ENCODE measurements around the gene ADAMTS3. TPM values are rescaled to one million over a fixed set of nuclear protein-coding genes. Genes with fewer than 3 reads are reported as not detected.

The ADAMTS3 gene
- polyA plus RNA-seq, 1 donor from 2014 or later: 0.20 TPM

- Histone ChIP-seq H3K9me3 (ENCODE audit: low read length) (peaks cover 3% of the 10 kb centered on the region), H3K36me3 (ENCODE audit: insufficient read depth, low read length) (no peaks in the 10 kb centered on the region), H3K9me2 (ENCODE audit: insufficient read depth, low read length) (no peaks in the 10 kb centered on the region), H3K27ac (ENCODE audit: low read length) (no peak overlapping the region), H3F3A (ENCODE audit: insufficient read depth, low read length, poor library complexity, severe bottlenecking) (no peaks in the 10 kb centered on the region), H3K9ac (ENCODE audit: low read length) (no peak overlapping the region), H3K27me3 (ENCODE audit: insufficient read depth, low read depth, low read length) (no peaks in the 10 kb centered on the region), H3K79me2 (replicated peaks; ENCODE audit: insufficient read depth, low read length) (no peaks in the 10 kb centered on the region), H2AFZ (ENCODE audit: low read depth, low read length) (no peak overlapping the region), H4K20me1 (ENCODE audit: insufficient read depth) (no peaks in the 10 kb centered on the region), H3K4me3 (ENCODE audit: low read length) (no peak overlapping the region), H3K4me2 (ENCODE audit: low read length) (no peak overlapping the region)
- TF ChIP-seq CTCF (IDR thresholded peaks at IDR 0.05; ENCODE audit: poor library complexity, severe bottlenecking) (peak; percentile 55), POLR2AphosphoS5 (IDR thresholded peaks at IDR 0.05) (no peak), EZH2 (IDR thresholded peaks at IDR 0.05; ENCODE audit: borderline replicate concordance, insufficient read depth, low read length, poor library complexity, severe bottlenecking) (no peak), SMC3 (conservative IDR thresholded peaks at IDR 0.05; ENCODE audit: poor library complexity) (peak; percentile 61), RAD21 (conservative IDR thresholded peaks at IDR 0.05) (peak; percentile 55), EP300 (conservative IDR thresholded peaks at IDR 0.05; ENCODE audit: poor library complexity, severe bottlenecking) (no peak), REST (IDR thresholded peaks at IDR 0.05; ENCODE audit: borderline replicate concordance) (no peak), TAF1 (IDR thresholded peaks at IDR 0.05; ENCODE audit: low read depth) (no peak), MXI1 (conservative IDR thresholded peaks at IDR 0.05; ENCODE audit: poor library complexity, severe bottlenecking) (no peak)
Observed at GRCh38 chr4:72505314-72505744, 63.7 kb downstream of the ADAMTS3 start.

- no peak for TF ChIP-seq EP300 (conservative IDR thresholded peaks at IDR 0.05; ENCODE audit: poor library complexity, severe bottlenecking)
- no peak for TF ChIP-seq RAD21 (conservative IDR thresholded peaks at IDR 0.05)
- no peak for TF ChIP-seq EZH2 (IDR thresholded peaks at IDR 0.05; ENCODE audit: borderline replicate concordance, insufficient read depth, low read length, poor library complexity, severe bottlenecking)
- no peak for TF ChIP-seq MXI1 (conservative IDR thresholded peaks at IDR 0.05; ENCODE audit: poor library complexity, severe bottlenecking)
- TF ChIP-seq CTCF (IDR thresholded peaks at IDR 0.05; ENCODE audit: poor library complexity, severe bottlenecking): no peak
- TF ChIP-seq POLR2AphosphoS5 (IDR thresholded peaks at IDR 0.05): no peak
- TF ChIP-seq REST (IDR thresholded peaks at IDR 0.05; ENCODE audit: borderline replicate concordance): no peak
- no peak for TF ChIP-seq TAF1 (IDR thresholded peaks at IDR 0.05; ENCODE audit: low read depth)
- no peak for TF ChIP-seq SMC3 (conservative IDR thresholded peaks at IDR 0.05; ENCODE audit: poor library complexity)
- Histone ChIP-seq H3K9me2 (ENCODE audit: insufficient read depth, low read length) (no peaks in the 10 kb centered on the region), H3F3A (ENCODE audit: insufficient read depth, low read length, poor library complexity, severe bottlenecking) (no peaks in the 10 kb centered on the region)
Observed at GRCh38 chr4:72500214-72500613, 68.8 kb downstream of the ADAMTS3 start.

More at GRCh38 chr4:72500214-72500613, 68.8 kb downstream of the ADAMTS3 start:
- Histone ChIP-seq H3K4me3 (ENCODE audit: low read length) (no peak overlapping the region), H3K36me3 (ENCODE audit: insufficient read depth, low read length) (no peaks in the 10 kb centered on the region), H3K79me2 (replicated peaks; ENCODE audit: insufficient read depth, low read length) (no peaks in the 10 kb centered on the region), H2AFZ (ENCODE audit: low read depth, low read length) (no peak overlapping the region), H3K4me2 (ENCODE audit: low read length) (no peak overlapping the region), H3K9me3 (ENCODE audit: low read length) (peaks cover 3% of the 10 kb centered on the region), H3K27me3 (ENCODE audit: insufficient read depth, low read depth, low read length) (no peaks in the 10 kb centered on the region), H3K9ac (ENCODE audit: low read length) (no peak overlapping the region), H3K27ac (ENCODE audit: low read length) (no peak overlapping the region), H4K20me1 (ENCODE audit: insufficient read depth) (no peaks in the 10 kb centered on the region)
